OCI-LY1 (cell line): Measurements from ENCODE around the gene DPH1.

Experiments
- EZH2 ChIP-seq: fragments of 200-600 bp; sonication (generic), shearing (Covaris generic); IDR thresholded peaks from 2 replicates; pipeline ENCODE4 v1.8.0; 2017; ENCODE audit warnings: borderline replicate concordance, mixed run types, mild to moderate bottlenecking, antibody characterized with exemption, low read length, moderate library complexity, mixed read lengths
- TF ChIP-seq, protein P1 (sequence below): fragments of 200-600 bp; sonication (generic), shearing (Covaris generic); IDR thresholded peaks from 2 replicates; pipeline ENCODE4 v1.5.1; 2017; ENCODE audit warnings: mild to moderate bottlenecking, antibody characterized with exemption, low read length, moderate library complexity, mixed read lengths

DNA sequence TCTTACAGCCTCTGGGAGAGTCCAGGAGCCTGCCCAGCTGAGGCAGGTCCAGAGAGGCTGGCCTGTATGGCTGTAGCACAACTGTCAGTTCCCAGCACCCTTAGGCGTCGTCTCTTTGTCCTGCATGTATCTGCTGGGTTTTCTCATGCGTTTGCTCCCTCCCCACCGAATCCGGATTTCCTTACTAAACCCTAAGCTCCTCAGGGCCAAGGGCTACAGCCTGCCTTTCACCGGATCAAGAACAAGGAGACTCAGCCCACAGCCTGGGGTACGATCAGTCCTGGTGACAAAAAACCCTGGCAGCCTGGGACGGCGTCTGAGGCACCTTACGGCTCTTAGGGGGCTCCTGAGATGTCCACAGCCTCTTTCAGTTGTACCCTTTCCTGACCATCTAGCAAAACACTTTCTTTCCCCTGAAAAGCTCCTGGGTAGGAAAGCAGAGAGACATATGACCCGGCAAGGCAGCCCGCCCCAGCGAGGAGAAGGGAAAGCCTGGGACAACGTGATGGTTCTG, 37.2 kb downstream of the DPH1 start:
- TF ChIP-seq, protein P1, sequence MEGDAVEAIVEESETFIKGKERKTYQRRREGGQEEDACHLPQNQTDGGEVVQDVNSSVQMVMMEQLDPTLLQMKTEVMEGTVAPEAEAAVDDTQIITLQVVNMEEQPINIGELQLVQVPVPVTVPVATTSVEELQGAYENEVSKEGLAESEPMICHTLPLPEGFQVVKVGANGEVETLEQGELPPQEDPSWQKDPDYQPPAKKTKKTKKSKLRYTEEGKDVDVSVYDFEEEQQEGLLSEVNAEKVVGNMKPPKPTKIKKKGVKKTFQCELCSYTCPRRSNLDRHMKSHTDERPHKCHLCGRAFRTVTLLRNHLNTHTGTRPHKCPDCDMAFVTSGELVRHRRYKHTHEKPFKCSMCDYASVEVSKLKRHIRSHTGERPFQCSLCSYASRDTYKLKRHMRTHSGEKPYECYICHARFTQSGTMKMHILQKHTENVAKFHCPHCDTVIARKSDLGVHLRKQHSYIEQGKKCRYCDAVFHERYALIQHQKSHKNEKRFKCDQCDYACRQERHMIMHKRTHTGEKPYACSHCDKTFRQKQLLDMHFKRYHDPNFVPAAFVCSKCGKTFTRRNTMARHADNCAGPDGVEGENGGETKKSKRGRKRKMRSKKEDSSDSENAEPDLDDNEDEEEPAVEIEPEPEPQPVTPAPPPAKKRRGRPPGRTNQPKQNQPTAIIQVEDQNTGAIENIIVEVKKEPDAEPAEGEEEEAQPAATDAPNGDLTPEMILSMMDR: no peak
- no peak for TF ChIP-seq EZH2
